Mucosa of descending colon (tissue), 3 donors: ENCODE data around the gene OR8B12. TPM values are rescaled to one million over a fixed set of nuclear protein-coding genes. Genes with fewer than 3 reads are reported as not detected.

Source experiments
- ATAC-seq: fragments of 200-7000 bp; cut with Tn5 transposase; one replicate; pipeline ENCODE4 v1.9.1; 2020; ENCODE audit warnings: mild to moderate bottlenecking, moderate library complexity
- DNase-seq, 3 donors: peaks; one replicate each; pipeline ENCODE4 v3.0.0-alpha.2; 2020
- H3K36me3 ChIP-seq: fragments of 200-600 bp; one replicate; pipeline ENCODE4 v1.8.0; 2021; ENCODE audit warnings: low read depth, mild to moderate bottlenecking
- H3K4me1 ChIP-seq: fragments of 200-600 bp; one replicate; pipeline ENCODE4 v1.8.0; 2021; ENCODE audit warnings: low read depth, mild to moderate bottlenecking
- H3K4me3 ChIP-seq: fragments of 200-600 bp; one replicate; pipeline ENCODE4 v1.8.0; 2021; ENCODE audit warnings: mild to moderate bottlenecking
- H3K9me3 ChIP-seq: fragments of 200-600 bp; one replicate; pipeline ENCODE4 v1.8.0; 2021; ENCODE audit warnings: mild to moderate bottlenecking
- CTCF ChIP-seq: fragments of 200-600 bp; IDR thresholded peaks from one replicate; pipeline ENCODE4 v1.8.0; 2022; ENCODE audit warnings: antibody characterized with exemption, mild to moderate bottlenecking
- intact Hi-C, 2 donors: fragments of 100-400 bp; cut with DNase I in 1 of 2; cut with micrococcal nuclease in 1 of 2; formaldehyde crosslinking; loops; one replicate each; pipeline versions ENCODE4 v1.11.0 to v1.11.1; 2022; cut with DNase I, micrococcal nuclease
- total RNA-seq, 3 donors: library from RNA; stranded (reverse); fragmentation: NEBNext Ultra II Directional in 2 of 3; extraction: Animal tissue kit (Norgen Biotek cat#: 25700) in 2 of 3; gene quantifications; one replicate each; pipeline versions ENCODE4 v1.2.1 to v1.2.4, GENCODE V29; 2021 to 2023
- donor health status: DM: no; HTN: no; CAD: no; lungs with moderate emphysema.
- donor health status: DM: no; HTN: no; CAD: no.
- donor health status: DM: no; HTN: yes; CAD: no.

Gene OR8B12
- total RNA-seq, 3 donors from 2014 or later: not detected

- DNase-seq: no peak
- Histone ChIP-seq H3K36me3 (no peaks in the 10 kb centered on the region), H3K4me1 (no peaks in the 10 kb centered on the region), H3K9me3 (no peaks in the 10 kb centered on the region), H3K4me3 (no peak overlapping the region)
- intact Hi-C loops: no loop called here
- no peak for ATAC-seq
- no peak for TF ChIP-seq CTCF
These were observed 26.7 kb upstream of the OR8B12 start for GRCh38 chr11:124570160-124570559.

GRCh38 chr11:124569697-124570096, 26.2 kb upstream of the OR8B12 start, which contains the start of gene OR8A1:
Gene OR8A1, plus strand, starts transcription at chr11:124569997. Its CDS starts 123 bp downstream, at chr11:124570120.
- Histone ChIP-seq H3K36me3 (no peaks in the 10 kb centered on the region), H3K4me3 (no peak within 1 kb of the TSS), H3K4me1 (no peaks in the 10 kb centered on the region), H3K9me3 (no peaks in the 10 kb centered on the region)
- ATAC-seq: no peak
- DNase-seq: no peak
- intact Hi-C loops: no loop called here
- no peak for TF ChIP-seq CTCF

- no peak for DNase-seq
- Histone ChIP-seq H3K4me3 (no peak overlapping the region), H3K9me3 (no peaks in the 10 kb centered on the region), H3K4me1 (no peaks in the 10 kb centered on the region), H3K36me3 (no peaks in the 10 kb centered on the region)
- intact Hi-C loops: no loop called here
- no peak for ATAC-seq
- no peak for TF ChIP-seq CTCF
These were observed 13.4 kb upstream of the OR8B12 start for GRCh38 chr11:124556828-124557227.

GRCh38 chr11:124551987-124552386, 8.5 kb upstream of the OR8B12 start:
- intact Hi-C loops: no loop called here
- no peaks in the 10 kb centered on the region for H3K36me3 ChIP-seq
- no peak overlapping the region for H3K4me3 ChIP-seq
- no peak for DNase-seq
- no peak for TF ChIP-seq CTCF
- no peaks in the 10 kb centered on the region for H3K4me1 ChIP-seq
- no peaks in the 10 kb centered on the region for H3K9me3 ChIP-seq
- ATAC-seq: no peak

- no peak overlapping the region for H3K4me3 ChIP-seq
- H3K9me3 ChIP-seq: no peaks in the 10 kb centered on the region
- TF ChIP-seq CTCF: no peak
- DNase-seq (no peak), ATAC-seq (no peak)
- no peaks in the 10 kb centered on the region for H3K36me3 ChIP-seq
- intact Hi-C loops: no loop called here
- no peaks in the 10 kb centered on the region for H3K4me1 ChIP-seq
These were observed 7.7 kb upstream of the OR8B12 start for GRCh38 chr11:124551189-124551588.

- no peaks in the 10 kb centered on the region for H3K4me1 ChIP-seq
- H3K9me3 ChIP-seq: no peaks in the 10 kb centered on the region
- TF ChIP-seq CTCF: no peak
- DNase-seq (no peak), ATAC-seq (no peak)
- intact Hi-C loops: no loop called here
- H3K36me3 ChIP-seq: no peaks in the 10 kb centered on the region
- no peak overlapping the region for H3K4me3 ChIP-seq
These were observed 309 bp downstream of the OR8B12 start for GRCh38 chr11:124543145-124543544.
